ENCODE data around the gene EEPD1.

The EEPD1 gene

DNA sequence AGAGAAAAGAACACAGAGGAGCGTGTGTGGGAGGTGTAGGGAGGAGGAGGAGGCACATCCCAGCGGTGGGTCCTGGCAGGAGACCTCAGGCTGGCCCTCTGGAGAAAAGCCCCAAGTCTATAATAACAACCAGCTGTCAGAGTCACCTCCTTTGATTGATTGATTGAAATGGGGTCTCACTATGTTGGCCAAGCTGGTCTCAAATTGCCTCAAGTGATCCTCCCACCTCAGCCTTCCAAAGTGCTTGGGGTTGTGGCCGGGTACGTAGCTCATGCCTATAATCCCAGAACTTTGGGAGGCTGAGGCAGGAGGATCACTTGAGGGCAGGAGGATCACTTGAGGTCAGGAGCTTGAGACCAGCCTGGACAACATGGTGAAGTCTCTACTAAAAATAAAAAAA, 133.6 kb downstream of the EEPD1 start:
- no peak for DNase-seq (ENCODE audit: low read depth)
- H3K4me3 ChIP-seq (ENCODE audit: low read depth, low read length) = no peak overlapping the region
- in situ Hi-C loops (cut with HindIII; ENCODE audit: low sequenced_read_pairs) = no loop called here
- TF ChIP-seq, protein P1, sequence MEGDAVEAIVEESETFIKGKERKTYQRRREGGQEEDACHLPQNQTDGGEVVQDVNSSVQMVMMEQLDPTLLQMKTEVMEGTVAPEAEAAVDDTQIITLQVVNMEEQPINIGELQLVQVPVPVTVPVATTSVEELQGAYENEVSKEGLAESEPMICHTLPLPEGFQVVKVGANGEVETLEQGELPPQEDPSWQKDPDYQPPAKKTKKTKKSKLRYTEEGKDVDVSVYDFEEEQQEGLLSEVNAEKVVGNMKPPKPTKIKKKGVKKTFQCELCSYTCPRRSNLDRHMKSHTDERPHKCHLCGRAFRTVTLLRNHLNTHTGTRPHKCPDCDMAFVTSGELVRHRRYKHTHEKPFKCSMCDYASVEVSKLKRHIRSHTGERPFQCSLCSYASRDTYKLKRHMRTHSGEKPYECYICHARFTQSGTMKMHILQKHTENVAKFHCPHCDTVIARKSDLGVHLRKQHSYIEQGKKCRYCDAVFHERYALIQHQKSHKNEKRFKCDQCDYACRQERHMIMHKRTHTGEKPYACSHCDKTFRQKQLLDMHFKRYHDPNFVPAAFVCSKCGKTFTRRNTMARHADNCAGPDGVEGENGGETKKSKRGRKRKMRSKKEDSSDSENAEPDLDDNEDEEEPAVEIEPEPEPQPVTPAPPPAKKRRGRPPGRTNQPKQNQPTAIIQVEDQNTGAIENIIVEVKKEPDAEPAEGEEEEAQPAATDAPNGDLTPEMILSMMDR (IDR thresholded peaks at IDR 0.05; ENCODE audit: low read depth, low read length, missing control alignments) = no peak

DNA sequence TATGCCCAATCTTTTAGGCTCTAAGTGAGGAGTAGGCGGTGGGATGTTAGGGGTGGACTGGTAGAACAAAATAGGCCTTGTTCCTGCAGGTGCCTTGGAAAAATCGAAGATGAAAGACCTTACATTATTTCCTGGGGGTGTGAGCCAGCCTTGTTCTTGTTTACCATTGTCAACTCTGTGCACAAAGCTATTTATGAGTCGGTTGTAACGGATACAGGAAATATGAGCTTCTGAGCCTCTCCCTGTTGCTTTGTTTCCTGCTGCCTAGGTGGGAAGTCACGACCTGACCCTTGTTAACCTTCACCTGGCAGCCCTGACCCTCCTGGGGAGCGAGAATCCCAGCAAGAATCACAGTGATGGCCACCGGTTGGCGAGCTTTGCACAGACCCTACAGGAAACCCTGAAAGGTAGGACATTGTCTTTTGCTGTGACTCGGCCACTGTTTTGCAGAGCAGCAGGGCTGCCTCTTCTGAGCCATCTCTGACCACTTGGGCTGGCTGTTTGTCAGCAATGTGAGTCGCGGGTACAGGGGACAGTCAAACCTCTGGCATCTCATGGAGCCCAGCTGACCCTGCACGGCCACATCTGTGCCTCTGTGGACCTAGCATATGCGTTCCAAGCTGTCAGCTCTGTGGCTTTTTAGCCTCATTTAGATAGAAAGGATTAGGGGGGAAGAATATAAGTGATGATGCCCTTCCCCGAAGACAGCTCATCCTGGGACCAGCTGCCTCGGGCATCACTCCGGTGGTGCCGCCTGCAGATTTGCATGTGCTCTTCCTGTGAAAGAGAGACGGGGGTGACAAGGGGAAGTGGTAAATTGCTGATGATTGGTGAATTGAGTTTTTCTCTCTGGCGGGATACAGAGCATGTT, 134.6 kb downstream of the EEPD1 start:
- in situ Hi-C loops (cut with HindIII; ENCODE audit: low sequenced_read_pairs) = no loop called here
- no peak overlapping the region for H3K4me3 ChIP-seq (ENCODE audit: low read depth, low read length)
- no peak for DNase-seq (ENCODE audit: low read depth)
- TF ChIP-seq, protein P1 (IDR thresholded peaks at IDR 0.05; ENCODE audit: low read depth, low read length, missing control alignments) = no peak

DNA sequence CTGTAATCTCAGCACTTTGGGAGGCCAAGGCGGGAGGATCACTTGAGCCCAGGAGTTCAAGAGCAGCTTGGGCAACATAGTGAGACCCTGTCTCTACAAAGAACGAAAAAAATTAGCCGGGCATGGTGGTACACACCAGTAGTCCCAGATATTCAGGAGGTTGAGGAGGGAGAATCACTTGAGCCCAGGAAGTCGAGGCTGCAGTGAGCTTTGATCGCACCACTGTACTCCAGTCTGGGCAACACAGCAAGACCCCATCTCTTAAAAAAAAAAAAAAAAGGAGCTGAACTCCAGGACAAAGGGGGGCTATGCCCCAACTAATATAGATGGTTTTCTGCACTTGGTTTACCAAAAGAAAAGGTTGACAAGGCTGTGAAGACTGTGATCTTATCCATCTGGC, 135.4 kb downstream of the EEPD1 start:
- H3K4me3 ChIP-seq (ENCODE audit: low read depth, low read length) = no peak overlapping the region
- in situ Hi-C loops (cut with HindIII; ENCODE audit: low sequenced_read_pairs) = no loop called here
- DNase-seq (ENCODE audit: low read depth) = no peak
- TF ChIP-seq, protein P1 (IDR thresholded peaks at IDR 0.05; ENCODE audit: low read depth, low read length, missing control alignments) = no peak

DNA sequence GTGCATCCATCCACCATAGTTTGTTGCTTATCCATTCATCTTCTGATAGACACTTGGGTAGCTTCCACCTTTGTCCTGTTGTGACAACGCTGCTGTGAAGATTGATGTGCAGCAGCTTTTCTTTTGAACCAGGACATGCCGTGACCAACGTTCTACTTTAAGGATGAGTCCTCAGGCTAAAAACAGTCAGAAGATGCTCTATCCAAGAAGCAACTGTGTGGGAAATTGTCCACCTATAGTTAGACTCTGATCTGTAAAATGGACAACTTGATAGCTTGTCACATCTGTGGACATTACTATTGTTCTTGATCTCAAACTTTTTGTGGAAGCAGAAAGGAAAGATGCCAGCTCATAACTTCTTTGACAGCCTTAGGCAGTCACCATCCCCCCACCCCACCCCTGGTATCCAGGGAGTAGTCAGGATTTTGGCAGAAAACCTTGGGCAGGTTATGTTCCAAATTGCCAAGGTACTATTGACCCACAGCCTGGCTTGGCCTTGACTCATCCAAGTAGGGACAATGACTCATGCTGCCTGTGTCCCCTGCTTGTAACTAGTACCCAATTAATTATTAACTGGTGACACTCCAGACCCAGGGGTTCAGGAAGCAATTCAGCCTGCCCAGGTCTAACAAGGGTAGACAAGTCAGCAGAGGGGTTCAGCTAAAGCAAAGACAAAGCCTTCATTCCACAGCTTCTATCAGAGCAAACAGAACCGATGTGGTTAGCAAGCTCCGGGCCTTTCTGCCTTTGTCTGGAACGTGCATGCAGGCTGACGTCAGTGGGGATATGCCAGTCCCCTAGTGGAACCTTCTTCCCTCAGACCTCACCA, 137.0 kb downstream of the EEPD1 start:
- in situ Hi-C loops (cut with HindIII; ENCODE audit: low sequenced_read_pairs) = no loop called here

DNA sequence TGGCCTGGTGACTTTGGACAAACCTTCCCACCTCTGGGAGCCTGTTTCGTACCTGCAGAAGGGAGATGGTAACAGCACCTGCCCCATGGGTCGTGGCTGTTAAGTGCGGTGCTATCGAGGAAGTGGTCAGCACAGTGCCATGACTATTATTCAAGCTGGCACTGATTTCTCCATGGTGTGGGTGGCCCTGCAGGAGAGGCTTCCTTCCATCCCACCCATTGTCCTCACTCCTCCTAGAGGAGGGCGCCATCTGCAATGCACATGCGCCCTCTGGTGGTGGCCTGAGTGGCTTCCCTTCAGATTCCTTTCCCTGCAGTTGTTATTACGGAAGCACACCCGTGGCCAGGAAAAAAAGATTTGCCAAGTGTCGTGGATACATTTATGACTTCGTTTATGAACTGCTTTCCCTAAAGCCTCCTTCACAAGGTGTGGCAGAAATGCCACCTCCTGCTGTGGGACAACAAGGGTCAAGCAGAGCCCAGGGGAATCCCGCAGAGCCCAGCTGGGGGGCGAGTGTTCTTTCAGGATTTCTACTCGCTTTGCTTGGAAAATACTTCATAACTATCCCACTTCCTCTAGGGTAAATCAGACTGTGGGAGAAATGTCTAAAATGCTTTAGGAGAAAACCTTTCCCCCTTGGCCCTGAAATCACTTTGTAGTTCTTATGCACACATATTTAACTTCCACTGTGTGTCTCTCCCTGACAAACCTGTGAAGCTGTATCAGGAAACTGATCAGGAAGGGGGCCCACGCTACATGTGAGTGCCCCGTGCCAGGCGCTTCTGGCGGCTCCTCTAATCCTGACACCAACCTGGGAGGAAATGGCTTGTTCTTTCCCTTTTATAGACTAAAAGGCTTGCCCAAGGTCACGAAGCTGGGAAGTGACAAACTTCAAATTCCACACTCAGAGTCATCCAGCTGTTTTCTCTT, 138.6 kb downstream of the EEPD1 start:
- in situ Hi-C loops (cut with HindIII; ENCODE audit: low sequenced_read_pairs) = no loop called here
- TF ChIP-seq, protein P1 (IDR thresholded peaks at IDR 0.05; ENCODE audit: low read depth, low read length, missing control alignments) = peak; percentile 94
- peak overlapping the region; percentile 21 for H3K4me3 ChIP-seq (ENCODE audit: low read depth, low read length)
- peak; percentile 59 for DNase-seq (ENCODE audit: low read depth)

More for the DNA sequence above, 137.0 kb downstream of the EEPD1 start:
- DNase-seq (ENCODE audit: low read depth) = no peak
- no peak overlapping the region for H3K4me3 ChIP-seq (ENCODE audit: low read depth, low read length)
- TF ChIP-seq, protein P1 (IDR thresholded peaks at IDR 0.05; ENCODE audit: low read depth, low read length, missing control alignments) = no peak

DNA sequence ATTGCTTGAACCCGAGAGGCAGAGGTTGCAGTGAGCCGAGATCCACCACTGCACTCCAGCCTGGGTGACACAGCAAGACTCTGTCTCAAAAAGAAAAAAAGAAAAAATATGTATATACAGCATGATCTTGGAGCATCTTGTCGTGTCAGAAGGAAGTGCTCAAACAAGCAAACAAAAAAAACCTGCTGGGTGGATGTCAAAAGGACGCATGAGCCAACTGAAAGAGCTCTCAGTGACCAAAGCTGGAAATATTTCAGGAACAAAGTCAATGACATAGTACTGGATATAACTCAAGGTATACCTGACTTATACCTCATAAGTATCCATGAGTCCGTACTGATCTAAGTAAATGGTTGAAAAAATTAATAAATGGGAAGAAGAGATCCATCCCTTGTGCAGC, 142.0 kb downstream of the EEPD1 start:
- in situ Hi-C loops (cut with HindIII; ENCODE audit: low sequenced_read_pairs) = no loop called here
- H3K4me3 ChIP-seq (ENCODE audit: low read depth, low read length) = no peak overlapping the region
- TF ChIP-seq, protein P1 (IDR thresholded peaks at IDR 0.05; ENCODE audit: low read depth, low read length, missing control alignments) = no peak
- DNase-seq (ENCODE audit: low read depth) = no peak
